ENCODE data around the gene BICRA. TPM values are rescaled to one million over a fixed set of nuclear protein-coding genes. Genes with fewer than 3 reads are reported as not detected.

Gene BICRA
- polyA plus RNA-seq, 1 donor (not counting 4 experiments of a cell fraction or from before 2014, with no cell fraction given) = 0.42 TPM

- H3K4me3 ChIP-seq (ENCODE audit: control insufficient read depth in 2 of 3, extremely low read depth in 1 of 3, insufficient read depth in 2 of 3, low read depth in 1 of 3, low read length in 3 of 3) = no peak overlapping the region
- no peak overlapping the region for H3K4me2 ChIP-seq (ENCODE audit: control insufficient read depth, extremely low read depth, insufficient read depth, low read depth, low read length)
- H3K9me3 ChIP-seq (ENCODE audit: control insufficient read depth, low read depth, low read length) = no peaks in the 10 kb centered on the region
- no peak overlapping the region for H3K9ac ChIP-seq (ENCODE audit: control insufficient read depth, extremely low read depth, insufficient read depth, low read length)
- TF ChIP-seq EZH2 (IDR thresholded peaks at IDR 0.05; ENCODE audit: low read length) (no peak), CTCF (optimal IDR thresholded peaks at IDR 0.05 in 1 of 3, IDR thresholded peaks at IDR 0.05 in 1 of 3, conservative IDR thresholded peaks at IDR 0.05 in 1 of 3; ENCODE audit: extremely low read depth in 1 of 3, insufficient read depth in 2 of 3, low read length in 3 of 3) (no peak)
- H2AFZ ChIP-seq (ENCODE audit: control insufficient read depth, low read length) = no peak overlapping the region
- H3K9me1 ChIP-seq (ENCODE audit: control insufficient read depth, extremely low read depth, insufficient read depth, low read length) = no peaks in the 10 kb centered on the region
- H3K36me3 ChIP-seq (ENCODE audit: control insufficient read depth in 2 of 2, extremely low read depth in 1 of 2, insufficient read depth in 2 of 2, low read length in 2 of 2) = peaks cover 11 to 15% of the 10 kb centered on the region in 2 experiments
- peaks cover 9% of the 10 kb centered on the region for H3K79me2 ChIP-seq (ENCODE audit: control insufficient read depth, insufficient read depth, low read length)
- H3K27ac ChIP-seq (ENCODE audit: control insufficient read depth, insufficient read depth, low read length) = no peak overlapping the region
- peaks cover 23% of the 10 kb centered on the region for H3K4me1 ChIP-seq (ENCODE audit: control insufficient read depth, extremely low read depth, insufficient read depth, low read length)
- FAIRE-seq (no peak), DNase-seq (ENCODE audit: low read depth, low spot score) (no peak)
- dilution Hi-C loops (cut with MboI; ENCODE audit: extremely low pct_ligation_motif_present, low sequenced_read_pairs) = no loop called here
- H3K27me3 ChIP-seq (ENCODE audit: control insufficient read depth, extremely low read depth, insufficient read depth, low read length) = no peaks in the 10 kb centered on the region
- H4K20me1 ChIP-seq (ENCODE audit: control insufficient read depth, extremely low read depth, insufficient read depth, low read length) = no peaks in the 10 kb centered on the region
Measured at GRCh38 chr19:47741544-47742140, 132.7 kb downstream of the BICRA start.

GRCh38 chr19:47742634-47743033 lies 133.7 kb downstream of the BICRA start:
- DNase-seq (ENCODE audit: low read depth, low spot score) = no peak
- H3K4me2 ChIP-seq (ENCODE audit: control insufficient read depth, extremely low read depth, insufficient read depth, low read depth, low read length) = peak overlapping the region; percentile 54
- TF ChIP-seq CTCF (optimal IDR thresholded peaks at IDR 0.05 in 1 of 3, IDR thresholded peaks at IDR 0.05 in 1 of 3, conservative IDR thresholded peaks at IDR 0.05 in 1 of 3; ENCODE audit: extremely low read depth in 1 of 3, insufficient read depth in 2 of 3, low read length in 3 of 3) (no peak), EZH2 (IDR thresholded peaks at IDR 0.05; ENCODE audit: low read length) (no peak)
- H3K9me1 ChIP-seq (ENCODE audit: control insufficient read depth, extremely low read depth, insufficient read depth, low read length) = no peaks in the 10 kb centered on the region
- no peak overlapping the region for H3K4me3 ChIP-seq (ENCODE audit: control insufficient read depth in 2 of 3, extremely low read depth in 1 of 3, insufficient read depth in 2 of 3, low read depth in 1 of 3, low read length in 3 of 3)
- H2AFZ ChIP-seq (ENCODE audit: control insufficient read depth, low read length) = no peak overlapping the region
- H3K79me2 ChIP-seq (ENCODE audit: control insufficient read depth, insufficient read depth, low read length) = peaks cover 17% of the 10 kb centered on the region
- dilution Hi-C loops (cut with MboI; ENCODE audit: extremely low pct_ligation_motif_present, low sequenced_read_pairs) = no loop called here
- peak overlapping the region; percentile 95 for H3K27ac ChIP-seq (ENCODE audit: control insufficient read depth, insufficient read depth, low read length)
- H3K27me3 ChIP-seq (ENCODE audit: control insufficient read depth, extremely low read depth, insufficient read depth, low read length) = no peaks in the 10 kb centered on the region
- H3K9ac ChIP-seq (ENCODE audit: control insufficient read depth, extremely low read depth, insufficient read depth, low read length) = peak overlapping the region; percentile 78
- no peak for FAIRE-seq
- H3K36me3 ChIP-seq (ENCODE audit: control insufficient read depth in 2 of 2, extremely low read depth in 1 of 2, insufficient read depth in 2 of 2, low read length in 2 of 2) = peaks cover 12 to 21% of the 10 kb centered on the region in 2 experiments
- no peaks in the 10 kb centered on the region for H3K9me3 ChIP-seq (ENCODE audit: control insufficient read depth, low read depth, low read length)
- H4K20me1 ChIP-seq (ENCODE audit: control insufficient read depth, extremely low read depth, insufficient read depth, low read length) = no peaks in the 10 kb centered on the region
- H3K4me1 ChIP-seq (ENCODE audit: control insufficient read depth, extremely low read depth, insufficient read depth, low read length) = peaks cover 29% of the 10 kb centered on the region

Data from keratinocyte (primary cell).